ENCODE measurements around the gene ITGB3BP.
"Not testable (repeated sequence)": the region's sequence is repeated elsewhere in the genome, so short reads cannot be mapped to it uniquely, and the experiment has no call there.

The ITGB3BP gene, protein sequence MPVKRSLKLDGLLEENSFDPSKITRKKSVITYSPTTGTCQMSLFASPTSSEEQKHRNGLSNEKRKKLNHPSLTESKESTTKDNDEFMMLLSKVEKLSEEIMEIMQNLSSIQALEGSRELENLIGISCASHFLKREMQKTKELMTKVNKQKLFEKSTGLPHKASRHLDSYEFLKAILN

DNA sequence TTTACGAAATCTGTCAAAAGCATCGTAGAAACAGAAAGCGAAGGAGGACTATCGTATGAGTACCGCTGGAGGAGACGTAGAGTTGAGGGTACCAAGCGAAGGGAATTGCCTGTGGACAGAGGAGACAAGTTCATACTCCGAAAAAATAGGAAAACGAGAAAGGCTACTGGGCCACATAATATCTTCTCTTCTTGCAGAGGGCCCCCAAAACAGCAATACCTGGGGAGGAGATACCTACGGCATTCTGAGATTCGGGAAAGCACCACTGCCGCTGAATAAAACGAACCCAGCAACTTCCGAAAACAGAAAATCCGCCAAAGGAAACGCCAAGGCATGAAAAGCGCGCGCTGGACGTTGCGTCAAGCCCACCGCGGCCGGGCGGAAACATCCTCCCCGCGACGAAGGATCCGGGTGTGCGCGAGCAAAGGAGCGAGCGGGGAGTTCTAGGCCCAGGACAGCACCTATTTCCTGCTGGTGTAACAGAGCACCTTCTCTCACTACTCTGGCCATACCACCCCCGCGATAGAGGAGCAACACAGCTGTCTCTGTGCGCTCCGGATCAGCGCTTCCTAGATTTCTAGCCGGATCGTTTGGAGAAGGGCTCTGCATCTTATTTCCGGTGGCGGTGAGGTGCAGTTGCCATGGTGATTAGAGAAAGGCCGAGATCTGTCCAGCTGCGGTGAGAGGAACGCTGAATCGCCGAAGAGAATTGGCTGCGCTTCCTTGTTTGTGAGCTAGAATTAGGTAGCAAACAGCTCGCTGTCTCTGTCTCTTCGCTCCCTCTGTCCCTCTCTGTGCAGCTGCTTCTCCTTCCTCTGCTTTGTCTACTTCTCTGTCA, at the start of gene ITGB3BP, which contains the start of gene EFCAB7:
Gene ITGB3BP (minus strand): TSS at position 335 of the 838 bp plus-strand sequence. CDS start 92 bp downstream, at position 243.
Gene EFCAB7 (plus strand): TSS at position 635 of the 838 bp plus-strand sequence. CDS start 2,048 bp downstream, outside the sequence.
- TF ChIP-seq, protein P1, sequence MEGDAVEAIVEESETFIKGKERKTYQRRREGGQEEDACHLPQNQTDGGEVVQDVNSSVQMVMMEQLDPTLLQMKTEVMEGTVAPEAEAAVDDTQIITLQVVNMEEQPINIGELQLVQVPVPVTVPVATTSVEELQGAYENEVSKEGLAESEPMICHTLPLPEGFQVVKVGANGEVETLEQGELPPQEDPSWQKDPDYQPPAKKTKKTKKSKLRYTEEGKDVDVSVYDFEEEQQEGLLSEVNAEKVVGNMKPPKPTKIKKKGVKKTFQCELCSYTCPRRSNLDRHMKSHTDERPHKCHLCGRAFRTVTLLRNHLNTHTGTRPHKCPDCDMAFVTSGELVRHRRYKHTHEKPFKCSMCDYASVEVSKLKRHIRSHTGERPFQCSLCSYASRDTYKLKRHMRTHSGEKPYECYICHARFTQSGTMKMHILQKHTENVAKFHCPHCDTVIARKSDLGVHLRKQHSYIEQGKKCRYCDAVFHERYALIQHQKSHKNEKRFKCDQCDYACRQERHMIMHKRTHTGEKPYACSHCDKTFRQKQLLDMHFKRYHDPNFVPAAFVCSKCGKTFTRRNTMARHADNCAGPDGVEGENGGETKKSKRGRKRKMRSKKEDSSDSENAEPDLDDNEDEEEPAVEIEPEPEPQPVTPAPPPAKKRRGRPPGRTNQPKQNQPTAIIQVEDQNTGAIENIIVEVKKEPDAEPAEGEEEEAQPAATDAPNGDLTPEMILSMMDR (conservative IDR thresholded peaks at IDR 0.05), result no peak
- H3K27ac ChIP-seq, result peak within 1 kb of the TSS; percentile 83

DNA sequence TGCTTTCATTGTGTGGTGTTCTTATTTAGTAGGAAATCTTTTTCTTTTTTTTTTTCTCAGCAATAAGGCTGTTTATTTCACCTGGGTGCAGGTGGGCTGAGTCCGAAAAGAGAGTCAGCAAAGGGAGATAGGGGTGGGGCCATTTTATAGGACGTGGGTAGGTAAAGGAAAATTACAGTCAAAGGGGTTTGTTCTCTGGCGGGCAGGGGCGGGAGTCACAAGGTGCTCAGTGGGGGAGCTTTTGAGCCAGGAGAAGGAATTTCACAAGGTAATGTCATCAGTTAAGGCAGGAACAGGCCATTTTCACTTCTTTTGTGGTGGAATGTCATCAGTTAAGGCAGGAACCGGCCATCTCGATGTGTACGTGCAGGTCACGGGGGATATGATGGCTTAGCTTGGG, 49.7 kb upstream of the ITGB3BP start:
- H3K27ac ChIP-seq, result not testable (repeated sequence)

DNA sequence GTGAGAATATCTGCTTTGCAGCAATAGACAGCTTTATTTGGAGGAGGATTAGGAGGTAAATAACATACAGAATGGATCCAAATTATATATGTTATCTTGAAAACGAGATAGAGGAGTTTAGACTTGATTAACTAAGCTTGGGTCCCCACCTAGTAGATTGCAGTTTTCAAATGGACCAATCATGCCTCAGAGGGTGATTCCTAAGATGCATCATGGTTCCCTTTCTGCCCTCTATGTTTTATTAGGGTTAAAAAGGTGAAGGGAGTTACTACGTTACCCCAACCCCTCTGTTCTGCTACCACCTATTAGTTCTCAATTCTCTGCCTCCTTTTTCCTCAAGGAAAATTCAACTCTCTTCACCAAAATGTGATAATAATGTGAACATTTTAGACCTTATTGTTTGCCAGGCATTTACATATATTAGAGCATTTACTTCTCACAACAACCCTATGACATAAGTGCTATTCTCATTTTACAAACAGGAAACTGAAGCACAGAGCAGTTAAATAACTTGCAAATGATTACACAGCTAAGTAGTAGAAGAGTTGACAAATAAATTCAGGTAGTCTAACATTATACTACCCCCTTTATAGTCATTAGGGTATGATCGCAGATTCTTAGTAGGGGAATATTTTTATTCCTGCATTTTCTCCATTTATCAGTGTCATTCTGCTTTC, 46.8 kb upstream of the ITGB3BP start:
- no peak overlapping the region for H3K27ac ChIP-seq
- TF ChIP-seq, protein P1 (conservative IDR thresholded peaks at IDR 0.05), result no peak

DNA sequence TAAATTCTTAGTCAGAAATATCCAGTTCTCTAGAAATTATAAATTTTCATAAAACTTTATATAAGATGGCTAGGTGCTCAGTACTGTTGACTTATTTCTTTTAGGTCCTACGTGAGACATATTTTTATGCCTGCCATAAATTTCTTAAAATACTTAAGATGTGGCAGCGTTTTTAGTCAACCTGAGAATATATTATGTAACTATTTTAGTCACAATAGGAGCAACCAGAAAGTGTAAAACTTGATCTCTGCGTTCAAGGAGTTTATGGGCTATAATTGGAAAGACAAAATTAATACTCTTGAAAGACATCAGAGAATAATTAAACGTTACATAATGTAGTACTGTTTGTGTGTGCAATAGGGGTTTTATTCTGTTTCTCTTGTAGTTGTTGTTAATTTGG, 46.0 kb upstream of the ITGB3BP start:
- TF ChIP-seq, protein P1 (conservative IDR thresholded peaks at IDR 0.05), result no peak
- H3K27ac ChIP-seq, result no peak overlapping the region

DNA sequence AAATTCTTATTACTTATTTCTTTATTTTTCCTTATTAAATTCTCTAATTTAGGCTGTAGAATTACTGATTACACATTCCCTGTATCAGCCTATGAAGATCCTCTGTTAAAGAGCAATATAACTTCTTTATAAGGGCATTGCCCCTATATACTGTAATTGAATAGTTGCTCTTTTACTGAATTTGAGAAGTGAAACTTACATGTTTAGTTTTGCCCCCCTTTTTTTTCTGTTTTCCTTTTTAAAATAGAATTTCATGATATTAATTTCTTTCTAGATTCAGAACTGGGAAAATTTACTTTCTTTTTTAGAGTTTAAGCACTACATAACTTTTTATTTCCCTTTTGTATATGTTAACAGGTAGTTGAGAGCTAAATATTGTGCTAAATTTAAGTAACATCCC, 40.7 kb upstream of the ITGB3BP start:
- TF ChIP-seq, protein P1 (conservative IDR thresholded peaks at IDR 0.05), result no peak
- no peak overlapping the region for H3K27ac ChIP-seq

DNA sequence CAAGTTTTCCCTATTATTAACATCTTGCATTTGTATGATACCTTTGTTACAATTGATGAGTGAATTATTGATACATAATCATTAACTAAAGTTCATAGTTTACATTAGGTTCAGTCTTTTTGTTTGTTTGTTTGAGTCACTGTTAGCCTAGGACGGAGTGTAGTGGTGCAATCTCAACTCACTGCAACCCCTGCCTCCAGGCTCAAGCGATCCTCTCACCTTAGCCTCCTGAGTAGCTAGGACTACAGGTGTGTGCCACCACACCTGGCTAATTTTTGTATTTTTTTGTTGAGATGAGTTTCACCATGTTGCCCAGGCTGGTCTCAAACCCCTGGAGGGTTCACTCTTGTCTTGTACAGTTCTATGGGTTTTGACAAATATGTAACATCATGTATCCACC, 36.3 kb upstream of the ITGB3BP start:
- TF ChIP-seq, protein P1 (conservative IDR thresholded peaks at IDR 0.05), result no peak
- H3K27ac ChIP-seq, result no peak overlapping the region

DNA sequence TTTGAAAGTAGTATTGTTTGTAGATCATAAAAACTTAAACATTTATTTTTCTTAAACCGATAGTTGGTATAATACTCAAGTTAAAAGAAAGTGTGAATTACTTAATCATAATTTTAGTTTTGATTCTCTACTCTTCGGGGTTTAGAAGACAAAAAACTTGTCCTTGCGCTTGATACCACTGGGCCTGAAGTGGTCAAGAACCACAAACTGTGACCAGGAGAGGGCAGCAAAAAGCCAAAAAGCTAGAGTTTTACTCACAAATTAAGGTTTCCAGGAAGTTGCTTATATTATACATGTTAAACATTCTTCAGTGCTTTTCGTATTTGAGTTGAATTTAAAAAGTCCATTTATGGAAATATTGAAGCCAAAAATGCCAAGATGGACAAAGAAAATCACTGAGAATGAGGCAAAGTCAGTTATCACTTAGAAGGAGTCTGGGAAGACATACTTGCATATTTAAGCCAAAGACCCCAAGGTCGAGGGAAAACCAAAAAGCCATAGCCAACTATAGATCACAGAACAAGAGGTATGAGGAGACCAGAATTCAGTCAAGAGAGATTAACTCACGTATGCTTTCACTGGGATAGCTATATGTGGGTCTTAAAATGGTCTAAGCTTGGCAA, 34.5 kb upstream of the ITGB3BP start:
- TF ChIP-seq, protein P1 (conservative IDR thresholded peaks at IDR 0.05), result peak; percentile 66
- no peak overlapping the region for H3K27ac ChIP-seq

Data from VCaP (cell line).